Embryonic facial prominence (tissue), 1 donor: ENCODE data around the gene EIF5AL1.
"Not testable (repeated sequence)": the region's sequence is repeated elsewhere in the genome, so short reads cannot be mapped to it uniquely, and the experiment has no call there.

Experiments
- DNase-seq: peaks from one replicate; pipeline ENCODE4 v3.0.0-alpha.2; 2016; ENCODE audit errors: extremely low spot score

The EIF5AL1 gene

DNA sequence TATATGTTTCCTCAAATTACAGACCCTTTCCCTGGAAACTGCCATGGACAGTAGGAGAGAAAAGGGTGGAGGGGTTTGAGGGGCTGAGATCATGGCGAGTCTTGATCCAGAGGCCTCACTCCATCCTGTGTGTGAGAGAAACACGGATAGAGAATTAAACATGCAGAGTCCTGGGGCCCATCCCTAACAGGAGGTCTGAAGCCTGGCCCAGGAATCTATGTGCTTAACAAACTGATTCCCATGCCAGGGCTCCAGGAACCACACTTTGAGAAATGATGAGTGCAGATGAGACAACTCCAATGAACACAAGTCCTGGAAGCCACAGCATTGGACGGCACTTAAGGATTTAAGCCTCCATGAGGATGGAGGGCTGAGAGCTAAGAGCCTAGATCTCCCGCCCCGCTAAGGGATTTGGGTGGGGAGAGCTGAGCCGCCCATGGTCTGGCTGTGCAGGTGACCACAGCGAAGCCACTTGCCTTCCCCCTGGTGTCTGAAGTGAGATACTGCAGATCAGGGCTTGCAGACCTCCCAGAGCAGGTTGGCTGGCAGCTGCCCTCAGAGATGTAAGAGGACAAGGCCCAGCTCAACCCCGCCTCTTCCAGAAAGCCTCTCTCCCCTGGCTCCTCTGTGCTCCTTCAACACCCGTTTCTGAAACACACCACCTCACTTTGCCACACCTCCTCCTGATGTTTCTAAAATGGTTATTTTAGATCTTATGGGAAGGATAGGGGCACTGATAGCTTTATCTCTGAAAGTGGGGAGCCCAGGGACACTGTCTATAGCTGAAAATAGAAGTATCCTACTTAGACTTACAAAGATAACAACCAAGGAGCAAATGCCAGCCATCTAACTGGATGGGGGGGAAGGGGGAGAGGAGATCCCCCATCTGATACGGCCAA is 24.8 kb upstream of the EIF5AL1 start:
- no peak for DNase-seq

DNA sequence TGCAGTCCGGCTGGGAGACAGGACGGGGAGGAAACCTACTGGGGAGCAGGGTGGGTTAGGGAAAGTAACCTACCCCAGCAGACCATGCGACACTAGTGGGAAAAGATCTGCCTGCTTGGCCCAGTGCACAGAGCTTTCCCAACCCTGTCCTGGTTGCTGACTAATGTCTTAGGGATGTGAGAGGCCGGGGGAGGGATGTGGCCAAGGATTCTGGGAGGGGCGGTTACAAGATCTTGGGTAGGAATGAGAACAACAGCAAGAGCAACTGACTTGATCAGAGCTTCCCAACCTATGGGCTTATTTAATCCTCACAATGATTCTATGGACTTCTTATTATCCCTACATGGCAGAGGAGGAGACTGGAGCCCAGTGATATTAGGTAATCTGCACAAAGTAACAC is 24.0 kb upstream of the EIF5AL1 start:
- DNase-seq: no peak

DNA sequence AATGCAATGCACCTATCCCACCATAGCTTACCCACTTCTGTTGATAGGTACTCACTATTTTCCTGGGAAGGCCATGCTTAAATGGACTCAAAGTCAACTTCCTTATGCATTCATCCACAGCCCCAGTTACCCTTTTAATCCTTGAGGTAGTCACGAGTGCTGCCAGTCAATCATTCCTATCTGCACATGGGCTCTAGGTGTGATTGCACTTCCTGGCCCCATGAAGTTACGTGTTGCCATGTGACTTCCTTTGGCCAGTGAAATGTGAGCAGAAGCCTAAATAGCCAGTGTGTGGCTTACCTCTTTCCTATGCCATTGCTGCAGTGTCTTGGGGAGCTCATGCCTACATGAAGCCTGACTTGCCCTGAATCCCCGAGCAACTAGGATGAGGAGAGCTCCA is 23.5 kb upstream of the EIF5AL1 start:
- no peak for DNase-seq

DNA sequence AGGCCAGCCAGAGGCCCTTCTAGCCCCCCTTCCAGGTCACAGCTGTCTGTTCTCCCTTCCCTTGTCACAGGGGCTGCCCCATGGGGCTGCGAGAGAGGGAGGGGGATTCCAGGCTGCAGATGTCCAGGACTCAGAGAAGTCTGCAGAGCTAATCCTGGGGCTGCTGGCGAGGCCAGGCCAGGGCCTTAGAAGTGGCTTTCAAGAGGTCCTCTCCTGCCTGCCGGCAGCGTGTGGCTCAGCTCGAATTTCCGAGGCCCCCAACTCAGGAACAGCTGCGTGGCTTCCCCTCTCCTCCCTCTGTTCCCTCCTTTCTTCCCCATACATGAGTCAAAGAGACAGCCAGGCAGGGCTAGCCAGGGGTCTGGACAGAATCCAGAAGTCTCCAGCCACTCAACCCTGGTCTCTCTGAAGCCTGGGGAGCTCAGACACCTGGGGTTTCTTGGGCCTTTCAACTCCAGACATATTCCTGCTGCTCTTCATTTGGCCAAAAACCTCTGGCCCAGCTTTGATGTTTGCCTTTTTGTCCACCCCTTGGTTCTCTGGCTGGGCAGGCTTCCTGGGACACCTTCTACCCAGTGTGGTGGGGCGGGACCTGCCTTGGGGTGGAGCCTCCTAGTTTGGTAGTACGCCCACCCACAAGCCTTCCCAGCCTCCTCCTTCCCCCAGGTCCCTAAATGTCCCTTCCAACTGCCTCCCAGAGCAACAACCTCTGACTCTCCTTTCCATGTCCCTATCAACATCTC is 21.8 kb upstream of the EIF5AL1 start:
- no peak for DNase-seq

DNA sequence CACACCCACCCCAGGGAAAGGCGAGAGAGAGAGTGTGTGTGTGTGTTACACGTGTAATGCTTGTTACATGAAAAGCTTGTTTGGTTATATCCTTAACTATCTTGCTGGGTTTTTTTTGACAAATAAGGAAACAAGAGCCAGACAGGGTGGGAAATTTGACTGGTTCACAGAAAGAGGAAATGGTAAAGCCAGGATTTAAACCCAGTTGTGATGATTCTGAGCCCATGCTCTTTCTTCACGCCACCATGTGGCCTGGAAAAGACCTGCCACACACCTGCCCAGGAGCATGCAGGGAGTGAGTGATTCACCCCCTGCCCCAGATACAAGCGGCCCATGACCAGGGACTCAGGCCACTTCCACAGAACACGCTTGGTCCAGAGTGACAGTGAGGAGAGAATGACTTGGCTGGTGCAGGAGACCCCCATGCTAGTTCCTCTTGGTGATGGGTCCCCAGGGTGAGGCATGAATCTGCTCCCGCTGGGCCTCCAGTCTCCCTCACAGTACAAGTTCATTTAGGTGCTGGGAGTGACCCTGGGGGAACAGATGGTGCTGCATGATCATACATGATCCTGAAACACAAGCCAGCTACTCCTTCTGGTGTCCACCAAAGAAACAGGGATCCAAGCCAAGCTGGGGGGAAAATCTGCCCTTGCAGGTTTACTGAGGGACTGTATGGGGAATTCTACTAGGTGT is 21.0 kb upstream of the EIF5AL1 start:
- DNase-seq: no peak

DNA sequence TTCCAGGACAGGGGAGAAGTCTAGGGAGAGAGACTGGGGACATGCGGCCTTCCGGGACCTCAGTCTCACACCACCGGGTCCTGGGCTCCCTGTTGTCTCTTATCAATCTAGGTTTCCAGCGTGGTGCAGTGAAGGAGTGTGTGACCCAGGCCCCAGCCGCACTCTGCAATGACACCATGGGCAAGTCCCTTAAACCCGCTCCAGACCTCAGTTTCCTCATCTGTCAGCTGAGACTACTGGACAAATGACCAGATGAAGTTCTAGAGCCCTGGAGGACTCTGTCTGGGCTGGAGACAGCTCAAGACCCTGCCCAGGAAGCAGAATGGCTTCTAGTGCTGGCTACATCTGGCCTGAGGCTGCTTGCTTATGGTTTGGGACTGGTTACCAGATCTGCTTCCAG is 20.1 kb upstream of the EIF5AL1 start:
- no peak for DNase-seq

GRCh38 chr10:79492839-79493238 is 19.5 kb upstream of the EIF5AL1 start:
- DNase-seq: no peak

DNA sequence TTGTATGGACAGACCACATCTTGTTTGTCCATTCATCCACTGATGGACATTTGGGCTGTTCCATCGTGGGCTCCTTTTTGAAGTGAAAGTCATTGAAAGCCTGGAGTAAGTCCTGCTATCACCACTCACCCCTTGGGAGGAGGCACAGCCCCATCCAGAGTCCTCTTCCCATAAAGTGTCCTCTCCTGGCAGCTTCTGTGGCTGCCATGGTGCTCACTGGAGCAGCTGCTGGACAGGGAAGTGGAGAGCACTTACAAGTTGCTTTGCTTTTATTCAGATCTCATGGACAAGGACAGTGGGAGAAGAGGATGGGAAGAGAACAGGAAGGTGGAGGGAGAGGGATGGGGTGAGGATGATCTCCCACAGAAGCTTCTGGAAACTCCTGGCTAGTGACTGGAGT is 18.5 kb upstream of the EIF5AL1 start:
- no peak for DNase-seq

DNA sequence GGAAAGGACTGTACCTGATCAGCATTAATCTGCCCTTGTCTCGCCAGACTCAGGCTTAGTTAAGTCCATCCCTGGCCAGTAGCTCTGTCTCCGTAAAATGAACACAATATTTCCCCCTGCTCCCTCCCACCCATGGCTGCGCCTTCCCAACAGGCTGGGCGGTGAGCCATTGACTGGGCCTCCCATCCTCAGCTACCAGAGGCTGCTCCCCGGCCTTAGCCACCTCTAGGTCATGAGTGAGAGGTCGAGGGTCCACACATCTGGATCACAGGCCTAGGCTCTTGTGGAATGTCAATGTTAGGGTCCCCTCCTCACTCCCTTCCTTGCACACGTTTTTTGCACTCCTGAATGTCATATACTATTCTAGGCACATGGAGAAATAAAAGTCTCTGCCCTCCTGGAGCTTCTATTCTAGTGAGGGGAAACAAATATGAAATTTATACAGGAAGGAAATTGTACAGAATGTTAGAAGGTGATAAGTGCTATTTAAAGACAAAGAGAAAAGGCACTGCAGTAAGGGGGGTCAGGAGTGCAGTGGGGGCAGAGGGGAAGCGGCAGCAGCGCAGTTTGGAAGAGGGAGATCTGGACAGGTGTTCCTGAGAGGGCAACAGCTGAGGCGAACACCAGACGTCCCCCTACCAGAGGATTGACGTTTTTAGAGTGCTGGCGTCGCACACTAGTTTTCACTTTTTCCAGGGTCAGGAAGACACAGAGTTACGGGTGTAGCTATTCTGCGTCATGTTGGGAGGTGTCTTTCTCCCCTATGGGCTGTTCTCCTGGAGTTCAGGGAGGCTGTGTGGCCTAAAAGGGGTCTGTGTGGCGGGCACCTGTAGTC is 17.2 kb upstream of the EIF5AL1 start:
- DNase-seq: no peak

DNA sequence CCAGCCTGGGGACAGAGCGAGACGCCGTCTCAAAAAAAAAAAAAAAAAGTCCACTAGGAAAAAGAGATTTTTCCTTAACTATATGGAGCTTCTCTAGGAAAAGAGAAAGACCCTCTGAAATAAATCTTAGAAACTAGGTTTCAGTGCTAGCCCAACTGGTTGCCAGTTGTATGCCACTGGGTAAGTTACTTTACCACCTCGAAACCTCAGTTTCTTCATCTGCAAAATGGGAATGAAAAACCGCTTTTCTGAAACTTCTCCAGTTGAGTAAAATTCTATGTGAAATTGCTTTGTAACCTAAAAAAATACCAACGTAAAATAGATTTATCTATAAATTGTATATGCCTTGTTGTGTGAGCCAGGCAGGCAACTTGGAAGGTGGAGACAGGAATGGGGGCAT is 16.5 kb upstream of the EIF5AL1 start:
- DNase-seq: no peak

DNA sequence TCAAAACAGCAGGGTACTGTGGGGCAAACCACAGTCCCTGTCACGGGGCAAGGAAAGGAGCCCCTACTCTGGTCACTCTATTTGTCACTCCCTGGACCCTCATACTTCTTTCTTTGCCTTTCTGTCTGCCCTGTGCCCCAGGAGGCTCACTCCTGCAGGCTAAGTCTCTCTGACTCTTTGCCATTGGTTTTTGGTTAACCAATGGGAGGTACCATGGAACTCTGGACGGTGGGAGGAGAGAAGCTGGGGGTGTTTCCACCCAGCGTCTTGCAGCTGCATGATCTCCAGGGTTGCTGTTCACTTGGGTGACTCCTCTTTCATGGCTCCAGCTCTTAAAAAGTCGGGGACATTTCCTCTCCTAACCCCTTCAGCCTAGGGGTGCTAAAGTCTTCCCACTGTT is 15.4 kb upstream of the EIF5AL1 start:
- no peak for DNase-seq

DNA sequence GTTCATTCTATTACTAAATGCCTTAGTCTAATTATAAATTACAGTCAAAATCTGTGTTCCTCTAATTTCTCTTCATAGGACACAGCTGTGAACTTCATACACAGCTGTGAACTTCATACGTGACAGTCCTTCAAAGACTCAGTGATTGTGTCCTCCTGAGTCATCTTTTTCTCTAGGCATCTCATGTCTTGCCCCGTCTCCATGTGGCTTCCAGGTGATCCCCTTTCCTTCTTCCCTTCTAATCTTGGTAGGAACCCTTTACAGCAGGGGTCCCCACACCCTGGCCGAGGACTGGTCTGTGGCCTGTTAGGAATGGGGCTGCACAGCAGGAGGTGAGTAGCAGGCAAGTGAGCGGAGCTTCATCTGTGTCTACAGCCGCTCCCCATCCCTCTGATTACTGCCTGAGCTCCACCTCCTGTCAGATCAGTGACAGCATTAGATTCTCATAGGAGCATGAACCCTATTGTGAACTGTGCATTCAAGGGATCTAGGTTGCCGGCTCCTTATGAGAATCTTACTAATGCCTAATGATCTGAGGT is 14.0 kb upstream of the EIF5AL1 start:
- DNase-seq: no peak

DNA sequence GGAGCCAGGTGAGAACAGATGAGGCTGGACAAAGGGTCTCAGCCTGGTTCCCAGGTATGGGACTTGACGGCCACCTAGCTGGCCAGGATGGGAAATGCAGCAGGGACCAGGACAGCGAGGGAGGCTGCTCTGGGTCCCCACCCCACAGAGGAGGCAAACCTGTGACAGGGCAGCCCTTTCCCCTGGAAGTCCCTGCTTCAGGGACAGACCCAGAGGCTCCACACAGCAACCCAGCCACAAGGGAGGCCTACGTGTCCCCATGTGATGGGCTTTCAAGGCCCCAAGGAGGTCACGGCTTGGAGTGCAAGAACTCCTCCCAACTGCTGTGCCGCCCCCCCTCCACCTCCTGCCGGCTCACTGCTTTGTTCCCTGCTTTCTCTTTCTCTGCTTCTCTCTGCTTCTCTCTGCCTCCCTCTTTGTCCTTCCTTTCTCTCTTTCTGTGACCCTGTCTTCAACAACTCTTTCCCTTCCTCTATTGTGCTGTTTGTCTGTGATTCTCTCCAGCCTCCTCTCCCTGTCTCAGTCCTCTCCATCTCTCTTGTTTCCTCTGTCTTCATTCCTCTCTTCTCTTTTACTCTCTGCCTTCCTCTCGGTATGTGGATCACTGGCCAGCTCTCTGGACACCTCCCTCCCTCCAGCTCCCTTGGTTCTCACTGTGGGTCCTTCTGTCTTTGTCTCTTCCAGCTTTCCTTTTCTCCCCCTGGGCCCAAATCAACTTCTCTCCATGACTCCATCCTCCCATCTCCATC is 9.6 kb upstream of the EIF5AL1 start:
- DNase-seq: no peak

DNA sequence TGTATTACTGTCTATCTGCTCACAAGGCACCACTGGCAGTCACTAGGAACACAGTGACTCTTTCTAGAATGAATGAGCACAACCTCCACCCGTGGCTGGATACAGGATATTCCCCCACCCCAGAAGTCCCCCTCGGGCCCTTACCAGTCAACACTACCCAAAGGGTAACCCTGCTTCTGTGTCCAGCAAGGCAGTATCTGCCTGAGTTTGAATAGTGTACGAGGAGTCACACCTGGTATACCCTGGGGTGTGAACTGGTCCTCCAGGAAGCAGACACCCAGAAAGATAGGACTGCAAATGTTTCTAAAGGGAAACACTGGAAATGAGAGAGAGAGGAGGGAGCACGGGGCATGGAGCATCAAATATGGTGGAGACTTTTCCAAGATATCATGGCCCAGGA is 8.5 kb upstream of the EIF5AL1 start:
- DNase-seq: not testable (repeated sequence)

DNA sequence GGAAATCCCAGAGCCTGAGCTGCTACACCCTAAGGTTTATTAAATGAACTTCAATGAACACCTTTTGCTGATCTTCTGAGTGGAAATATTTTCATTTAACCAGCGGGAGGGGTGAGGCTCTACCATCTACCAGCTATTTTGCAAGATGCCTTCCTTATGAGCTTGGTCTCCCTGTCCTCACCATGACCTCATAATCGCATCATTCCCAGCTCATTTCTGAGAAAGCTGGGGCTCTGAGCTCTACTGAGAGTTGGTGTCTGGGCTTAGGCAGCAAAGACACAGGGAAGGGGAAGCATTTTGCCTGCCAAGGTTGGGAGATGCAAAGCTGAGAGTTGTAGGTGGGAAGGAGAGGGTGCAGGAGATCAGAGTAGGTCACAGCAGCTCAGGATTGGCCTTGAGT is 7.8 kb upstream of the EIF5AL1 start:
- not testable (repeated sequence) for DNase-seq

GRCh38 chr10:79505328-79505727 is 7.0 kb upstream of the EIF5AL1 start:
- not testable (repeated sequence) for DNase-seq

GRCh38 chr10:79505829-79506228 is 6.5 kb upstream of the EIF5AL1 start:
- DNase-seq: no peak

GRCh38 chr10:79507440-79508167 is 4.7 kb upstream of the EIF5AL1 start:
- DNase-seq: no peak

- DNase-seq: not testable (repeated sequence)
These were observed 4.1 kb upstream of the EIF5AL1 start for GRCh38 chr10:79508245-79508644.
